Esophagus squamous epithelium (tissue), 4 donors: Measurements from ENCODE around the gene BATF.

Experiments
- CTCF ChIP-seq, 6 experiments: fragments of 450-650 bp in 4 of 6; fragments of 200-600 bp in 2 of 6; sonication (generic) in 2 of 6; IDR thresholded peaks; one replicate each; pipeline ENCODE4 v1.5.1; 2016 to 2019; ENCODE audit warnings: antibody characterized with exemption in 6 of 6, mild to moderate bottlenecking in 4 of 6, moderate library complexity in 4 of 6
- POLR2A ChIP-seq, 4 donors: fragments of 450-650 bp; IDR thresholded peaks; one replicate each; pipeline ENCODE4 v1.6.1; 2017; ENCODE audit warnings: antibody characterized with exemption in 4 of 4, mild to moderate bottlenecking in 4 of 4, moderate library complexity in 3 of 4

GRCh38 chr14:75515629-75515996 is 6.7 kb upstream of the BATF start:
- TF ChIP-seq POLR2A (IDR thresholded peaks at IDR 0.05) (no peak), CTCF (IDR thresholded peaks at IDR 0.05) (no peak)
